Measurements from ENCODE around the gene KIAA1217.
A peak's percentile ranks its signal among the peaks of the same experiment; 100 is the strongest.

The KIAA1217 gene

GRCh38 chr10:24370877-24371276 is 161.9 kb downstream of the KIAA1217 start:
- no peak for DNase-seq (ENCODE audit: low read depth in 2 of 2)

- no peak for DNase-seq (ENCODE audit: low read depth in 2 of 2)
Measured at GRCh38 chr10:24371396-24371795, 162.5 kb downstream of the KIAA1217 start.

GRCh38 chr10:24374134-24374915 is 165.4 kb downstream of the KIAA1217 start:
- no peak for DNase-seq (ENCODE audit: low read depth in 2 of 2)

GRCh38 chr10:24375510-24375909 is 166.6 kb downstream of the KIAA1217 start:
- DNase-seq (ENCODE audit: low read depth in 2 of 2), result no peak

- DNase-seq (ENCODE audit: low read depth in 2 of 2), result no peak
Measured at GRCh38 chr10:24376731-24377130, 167.8 kb downstream of the KIAA1217 start.

- DNase-seq (ENCODE audit: low read depth in 2 of 2), result no peak
Measured at GRCh38 chr10:24378126-24378920, 169.4 kb downstream of the KIAA1217 start.

GRCh38 chr10:24381235-24382010 is 172.5 kb downstream of the KIAA1217 start:
- DNase-seq (ENCODE audit: low read depth in 2 of 2), result no peak

- no peak for DNase-seq (ENCODE audit: low read depth in 2 of 2)
Measured at GRCh38 chr10:24382045-24382444, 173.1 kb downstream of the KIAA1217 start.

GRCh38 chr10:24382596-24382978 is 173.6 kb downstream of the KIAA1217 start:
- no peak for DNase-seq (ENCODE audit: low read depth in 2 of 2)

- DNase-seq (ENCODE audit: low read depth in 2 of 2), result no peak
Measured at GRCh38 chr10:24382979-24383663, 174.2 kb downstream of the KIAA1217 start.

- DNase-seq (ENCODE audit: low read depth in 2 of 2), result peak; percentile 16 to 28
Measured at GRCh38 chr10:24383681-24384106, 174.8 kb downstream of the KIAA1217 start.

- DNase-seq (ENCODE audit: low read depth in 2 of 2), result no peak
Measured at GRCh38 chr10:24384954-24385353, 176.0 kb downstream of the KIAA1217 start.

GRCh38 chr10:24385776-24386175 is 176.8 kb downstream of the KIAA1217 start:
- DNase-seq (ENCODE audit: low read depth in 2 of 2), result no peak

- DNase-seq (ENCODE audit: low read depth in 2 of 2), result no peak
Measured at GRCh38 chr10:24390146-24390700, 181.3 kb downstream of the KIAA1217 start.

- DNase-seq (ENCODE audit: low read depth in 2 of 2), result no peak
Measured at GRCh38 chr10:24390746-24391145, 181.8 kb downstream of the KIAA1217 start.

GRCh38 chr10:24393201-24393600 is 184.3 kb downstream of the KIAA1217 start:
- DNase-seq (ENCODE audit: low read depth in 2 of 2), result no peak

- no peak for DNase-seq (ENCODE audit: low read depth in 2 of 2)
Measured at GRCh38 chr10:24394461-24395190, 185.7 kb downstream of the KIAA1217 start.

- no peak for DNase-seq (ENCODE audit: low read depth in 2 of 2)
Measured at GRCh38 chr10:24396396-24396795, 187.5 kb downstream of the KIAA1217 start.

GRCh38 chr10:24397662-24398061 is 188.7 kb downstream of the KIAA1217 start:
- DNase-seq (ENCODE audit: low read depth in 2 of 2), result no peak

GRCh38 chr10:24404567-24404966 is 195.6 kb downstream of the KIAA1217 start:
- DNase-seq (ENCODE audit: low read depth in 2 of 2), result no peak

- no peak for DNase-seq (ENCODE audit: low read depth in 2 of 2)
Measured at GRCh38 chr10:24405635-24406034, 196.7 kb downstream of the KIAA1217 start.

All from activated CD4-positive, alpha-beta T cell treated with anti-CD3 and anti-CD28 coated beads for 24 hours (primary cell).